WERI-Rb-1 (cell line): ENCODE results near the gene CRADD.

ENCODE experiments used
- DNase-seq: peaks from one replicate; pipeline ENCODE4 v3.0.0-alpha.2; 2020
- H3K27ac ChIP-seq: fragments of 250-450 bp; sonication (Bioruptor Pico); 2 replicates; pipeline ENCODE4 v1.5.1; 2020; ENCODE audit warnings: mild to moderate bottlenecking, moderate library complexity
- H3K27me3 ChIP-seq: fragments of 250-450 bp; sonication (Bioruptor Pico); 2 replicates; pipeline ENCODE4 v1.5.1; 2021; ENCODE audit warnings: mild to moderate bottlenecking, low read depth, moderate library complexity; ENCODE audit not compliant: insufficient read depth, severe bottlenecking
- H3K36me3 ChIP-seq: fragments of 250-450 bp; sonication (Bioruptor Pico); 2 replicates; pipeline ENCODE4 v1.5.1; 2020; ENCODE audit warnings: mild to moderate bottlenecking, moderate library complexity
- H3K4me3 ChIP-seq: 2 replicates; pipeline ENCODE4 v1.5.1; 2011; ENCODE audit warnings: low read depth, mild to moderate bottlenecking, control low read depth, low read length
- H3K9me3 ChIP-seq: fragments of 250-450 bp; sonication (Bioruptor Pico); 2 replicates; pipeline ENCODE4 v1.5.1; 2021; ENCODE audit warnings: mild to moderate bottlenecking, moderate library complexity; ENCODE audit not compliant: severe bottlenecking
- CTCF ChIP-seq: IDR thresholded peaks from 2 replicates; pipeline ENCODE4 v1.5.1; 2011; ENCODE audit warnings: low read depth, mild to moderate bottlenecking, control low read depth, inconsistent platforms, low read length

The CRADD gene

GRCh38 chr12:93782853-93783252 lies 105.7 kb downstream of the CRADD start:
- DNase-seq = no peak
- TF ChIP-seq CTCF = no peak
- Histone ChIP-seq H3K4me3 (no peak overlapping the region), H3K9me3 (no peaks in the 10 kb centered on the region), H3K27me3 (no peaks in the 10 kb centered on the region), H3K27ac (no peak overlapping the region), H3K36me3 (no peaks in the 10 kb centered on the region)

GRCh38 chr12:93783832-93784231 lies 106.7 kb downstream of the CRADD start:
- no peaks in the 10 kb centered on the region for H3K36me3 ChIP-seq
- H3K27ac ChIP-seq = no peak overlapping the region
- H3K9me3 ChIP-seq = no peaks in the 10 kb centered on the region
- H3K4me3 ChIP-seq = no peak overlapping the region
- TF ChIP-seq CTCF = no peak
- no peak for DNase-seq
- no peaks in the 10 kb centered on the region for H3K27me3 ChIP-seq

- H3K27ac ChIP-seq = no peak overlapping the region
- H3K4me3 ChIP-seq = no peak overlapping the region
- DNase-seq = peak; percentile 59
- H3K27me3 ChIP-seq = no peaks in the 10 kb centered on the region
- no peaks in the 10 kb centered on the region for H3K36me3 ChIP-seq
- H3K9me3 ChIP-seq = no peaks in the 10 kb centered on the region
- no peak for TF ChIP-seq CTCF
These were observed 107.3 kb downstream of the CRADD start for GRCh38 chr12:93784339-93785086.

GRCh38 chr12:93785249-93786010 lies 108.3 kb downstream of the CRADD start:
- H3K4me3 ChIP-seq = no peak overlapping the region
- DNase-seq = no peak
- H3K27me3 ChIP-seq = no peaks in the 10 kb centered on the region
- TF ChIP-seq CTCF = no peak
- H3K27ac ChIP-seq = no peak overlapping the region
- no peaks in the 10 kb centered on the region for H3K36me3 ChIP-seq
- H3K9me3 ChIP-seq = no peaks in the 10 kb centered on the region

GRCh38 chr12:93786656-93787397 lies 109.7 kb downstream of the CRADD start:
- DNase-seq = no peak
- no peaks in the 10 kb centered on the region for H3K27me3 ChIP-seq
- no peak overlapping the region for H3K27ac ChIP-seq
- TF ChIP-seq CTCF = no peak
- no peaks in the 10 kb centered on the region for H3K9me3 ChIP-seq
- H3K4me3 ChIP-seq = no peak overlapping the region
- no peaks in the 10 kb centered on the region for H3K36me3 ChIP-seq
